Ishikawa (cell line): ENCODE results near the gene CD5L.

ENCODE experiments used
- CEBPB ChIP-seq: IDR thresholded peaks from 2 replicates; pipeline ENCODE4 v1.6.1; 2012
- CREB1 ChIP-seq: IDR thresholded peaks from 2 replicates; pipeline ENCODE4 v1.6.1; 2012; ENCODE audit warnings: low read depth
- EGR1 ChIP-seq: IDR thresholded peaks from 2 replicates; pipeline ENCODE4 v1.6.1; 2012
- EP300 ChIP-seq: IDR thresholded peaks from 2 replicates; pipeline ENCODE4 v1.6.1; 2012; ENCODE audit warnings: borderline replicate concordance
- FOXM1 ChIP-seq: IDR thresholded peaks from 2 replicates; pipeline ENCODE4 v1.6.1; 2012; ENCODE audit warnings: low read depth, borderline replicate concordance
- MAX ChIP-seq: IDR thresholded peaks from 2 replicates; pipeline ENCODE4 v1.6.1; 2012
- NFIC ChIP-seq: IDR thresholded peaks from 2 replicates; pipeline ENCODE4 v1.6.1; 2012
- RAD21 ChIP-seq: IDR thresholded peaks from 2 replicates; pipeline ENCODE4 v1.6.1; 2012; ENCODE audit warnings: low read depth
- REST ChIP-seq: IDR thresholded peaks from 2 replicates; pipeline ENCODE4 v1.6.1; 2012; ENCODE audit warnings: low read depth, mild to moderate bottlenecking
- TAF1 ChIP-seq: IDR thresholded peaks from 2 replicates; pipeline ENCODE4 v1.6.1; 2012; ENCODE audit warnings: low read depth, mild to moderate bottlenecking
- TCF12 ChIP-seq: IDR thresholded peaks from 2 replicates; pipeline ENCODE4 v1.6.1; 2012; ENCODE audit warnings: low read depth
- TEAD4 ChIP-seq: IDR thresholded peaks from 2 replicates; pipeline ENCODE4 v1.6.1; 2012
- USF1 ChIP-seq: IDR thresholded peaks from 2 replicates; pipeline ENCODE4 v1.6.1; 2012
- YY1 ChIP-seq: IDR thresholded peaks from 2 replicates; pipeline ENCODE4 v1.6.1; 2012; ENCODE audit warnings: low read depth
- ZBTB7A ChIP-seq: IDR thresholded peaks from 2 replicates; pipeline ENCODE4 v1.6.1; 2012; ENCODE audit warnings: low read depth

The CD5L gene

GRCh38 chr1:157799996-157800395, 41.6 kb downstream of the CD5L start:
- TF ChIP-seq REST (no peak), EP300 (no peak), TAF1 (no peak), CEBPB (no peak)

- TF ChIP-seq NFIC (no peak), YY1 (no peak), TAF1 (no peak), CEBPB (no peak), REST (no peak), EP300 (no peak), EGR1 (no peak), TEAD4 (no peak), FOXM1 (no peak), MAX (no peak), RAD21 (no peak), CREB1 (no peak), ZBTB7A (no peak), USF1 (no peak), TCF12 (no peak)
Measured at GRCh38 chr1:157798211-157798610, 43.4 kb downstream of the CD5L start.

GRCh38 chr1:157785248-157785647, 56.4 kb downstream of the CD5L start:
- no peak for TF ChIP-seq TAF1

GRCh38 chr1:157784801-157785200, 56.8 kb downstream of the CD5L start:
- no peak for TF ChIP-seq CREB1

GRCh38 chr1:157782931-157783330, 58.7 kb downstream of the CD5L start:
- no peak for TF ChIP-seq CEBPB
- TF ChIP-seq NFIC, result no peak
- no peak for TF ChIP-seq RAD21
- TF ChIP-seq YY1, result no peak
- no peak for TF ChIP-seq EP300
- no peak for TF ChIP-seq USF1
- TF ChIP-seq EGR1, result no peak
- TF ChIP-seq FOXM1, result no peak

GRCh38 chr1:157781048-157781447, 60.6 kb downstream of the CD5L start:
- TF ChIP-seq NFIC, result no peak
